ENCODE measurements around the gene IFNL4.

DNA sequence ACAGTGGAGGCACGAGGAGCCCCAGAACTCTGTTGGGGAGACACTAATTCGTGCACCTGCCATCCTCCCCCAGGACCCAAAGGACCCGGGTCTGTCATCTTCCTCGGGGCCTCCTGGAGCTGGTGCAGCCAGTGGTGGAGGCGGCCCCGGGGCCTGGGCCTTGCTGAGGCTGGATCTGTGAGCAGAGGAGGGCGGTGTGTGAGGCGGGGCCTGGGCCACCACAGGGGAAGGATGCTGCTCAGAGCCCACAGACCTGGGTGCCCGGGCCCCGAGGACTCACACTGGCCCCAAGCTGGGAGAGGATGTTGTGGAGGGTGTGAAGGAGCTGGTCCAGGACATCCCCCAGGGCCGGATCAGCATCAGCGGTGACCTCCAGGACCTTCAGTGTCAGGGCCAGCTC lies 12.1 kb downstream of the IFNL4 start:
- TF ChIP-seq, protein P1, sequence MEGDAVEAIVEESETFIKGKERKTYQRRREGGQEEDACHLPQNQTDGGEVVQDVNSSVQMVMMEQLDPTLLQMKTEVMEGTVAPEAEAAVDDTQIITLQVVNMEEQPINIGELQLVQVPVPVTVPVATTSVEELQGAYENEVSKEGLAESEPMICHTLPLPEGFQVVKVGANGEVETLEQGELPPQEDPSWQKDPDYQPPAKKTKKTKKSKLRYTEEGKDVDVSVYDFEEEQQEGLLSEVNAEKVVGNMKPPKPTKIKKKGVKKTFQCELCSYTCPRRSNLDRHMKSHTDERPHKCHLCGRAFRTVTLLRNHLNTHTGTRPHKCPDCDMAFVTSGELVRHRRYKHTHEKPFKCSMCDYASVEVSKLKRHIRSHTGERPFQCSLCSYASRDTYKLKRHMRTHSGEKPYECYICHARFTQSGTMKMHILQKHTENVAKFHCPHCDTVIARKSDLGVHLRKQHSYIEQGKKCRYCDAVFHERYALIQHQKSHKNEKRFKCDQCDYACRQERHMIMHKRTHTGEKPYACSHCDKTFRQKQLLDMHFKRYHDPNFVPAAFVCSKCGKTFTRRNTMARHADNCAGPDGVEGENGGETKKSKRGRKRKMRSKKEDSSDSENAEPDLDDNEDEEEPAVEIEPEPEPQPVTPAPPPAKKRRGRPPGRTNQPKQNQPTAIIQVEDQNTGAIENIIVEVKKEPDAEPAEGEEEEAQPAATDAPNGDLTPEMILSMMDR (IDR thresholded peaks at IDR 0.05) = no peak
- TF ChIP-seq POLR2AphosphoS5 (IDR thresholded peaks at IDR 0.05) (no peak), POLR2A (IDR thresholded peaks at IDR 0.05) (no peak)
